Upper lobe of left lung (tissue), 4 donors: ENCODE measurements around the gene NDUFB8.

Experiments
- POLR2A ChIP-seq, 4 donors: fragments of 450-650 bp; IDR thresholded peaks; one replicate each; pipeline ENCODE4 v1.5.1; 2016 to 2017; ENCODE audit warnings: antibody characterized with exemption in 4 of 4, mild to moderate bottlenecking in 2 of 4
- POLR2AphosphoS5 ChIP-seq, 2 donors: sonication (generic); formaldehyde crosslinking; IDR thresholded peaks; one replicate each; pipeline ENCODE4 v1.5.1; 2017; ENCODE audit warnings: antibody characterized with exemption in 2 of 2
- TF ChIP-seq, protein P1 (sequence below), 6 experiments: fragments of 450-650 bp in 4 of 6; fragments of 200-600 bp in 2 of 6; sonication (generic) in 2 of 6; IDR thresholded peaks; one replicate each; pipeline ENCODE4 v1.5.1; 2016 to 2019; ENCODE audit warnings: antibody characterized with exemption in 6 of 6

- TF ChIP-seq, protein P1, sequence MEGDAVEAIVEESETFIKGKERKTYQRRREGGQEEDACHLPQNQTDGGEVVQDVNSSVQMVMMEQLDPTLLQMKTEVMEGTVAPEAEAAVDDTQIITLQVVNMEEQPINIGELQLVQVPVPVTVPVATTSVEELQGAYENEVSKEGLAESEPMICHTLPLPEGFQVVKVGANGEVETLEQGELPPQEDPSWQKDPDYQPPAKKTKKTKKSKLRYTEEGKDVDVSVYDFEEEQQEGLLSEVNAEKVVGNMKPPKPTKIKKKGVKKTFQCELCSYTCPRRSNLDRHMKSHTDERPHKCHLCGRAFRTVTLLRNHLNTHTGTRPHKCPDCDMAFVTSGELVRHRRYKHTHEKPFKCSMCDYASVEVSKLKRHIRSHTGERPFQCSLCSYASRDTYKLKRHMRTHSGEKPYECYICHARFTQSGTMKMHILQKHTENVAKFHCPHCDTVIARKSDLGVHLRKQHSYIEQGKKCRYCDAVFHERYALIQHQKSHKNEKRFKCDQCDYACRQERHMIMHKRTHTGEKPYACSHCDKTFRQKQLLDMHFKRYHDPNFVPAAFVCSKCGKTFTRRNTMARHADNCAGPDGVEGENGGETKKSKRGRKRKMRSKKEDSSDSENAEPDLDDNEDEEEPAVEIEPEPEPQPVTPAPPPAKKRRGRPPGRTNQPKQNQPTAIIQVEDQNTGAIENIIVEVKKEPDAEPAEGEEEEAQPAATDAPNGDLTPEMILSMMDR (IDR thresholded peaks at IDR 0.05), result no peak
- no peak for TF ChIP-seq POLR2AphosphoS5 (IDR thresholded peaks at IDR 0.05)
- no peak for TF ChIP-seq POLR2A (IDR thresholded peaks at IDR 0.05)
These were observed 22.3 kb downstream of the NDUFB8 start for GRCh38 chr10:100507357-100507732.
